ENCODE results near the gene PRKCE.

Gene PRKCE

DNA sequence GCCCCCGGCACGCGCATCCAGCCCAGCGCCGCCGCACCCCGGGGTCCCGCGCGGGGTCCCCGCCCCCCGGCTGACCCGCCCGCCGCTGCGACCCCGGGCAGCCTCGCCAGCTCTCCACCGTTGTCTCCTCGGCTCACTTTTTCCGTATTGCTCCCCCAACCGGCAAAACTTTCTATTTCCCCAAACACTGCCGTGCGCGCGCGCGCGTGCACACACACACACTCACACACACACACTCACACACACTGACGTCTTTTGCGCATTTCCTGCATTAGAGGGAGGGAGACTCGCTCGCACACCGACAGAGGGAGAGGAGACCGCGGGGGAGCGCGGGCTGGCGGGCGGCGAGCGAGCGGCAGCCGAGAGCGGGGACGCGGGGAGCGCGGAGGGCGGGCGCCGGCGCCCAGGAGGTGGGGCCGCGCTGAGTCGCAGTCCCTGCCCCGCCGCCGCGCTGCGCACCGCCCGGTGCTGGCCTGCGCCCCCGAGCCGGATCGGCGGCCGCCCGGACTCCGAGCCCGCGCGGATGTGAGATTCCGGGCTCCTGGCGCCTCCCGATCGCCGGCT is 542 bp upstream of the PRKCE start:
- peak; percentile 95 for DNase-seq
- Histone ChIP-seq H3K9me3 (no peaks in the 10 kb centered on the region), H3K36me3 (peaks cover 8% of the 10 kb centered on the region), H3K4me1 (peaks cover 10% of the 10 kb centered on the region), H3K4me3 (ENCODE audit: low read depth, low read length) (peak overlapping the region; percentile 88), H3K27me3 (no peaks in the 10 kb centered on the region)
- peak; percentile 53; the same call in 1 of the 2 replicates for TF ChIP-seq CTCF (IDR thresholded peaks at IDR 0.05; ENCODE audit: low read depth, low read length)

DNA sequence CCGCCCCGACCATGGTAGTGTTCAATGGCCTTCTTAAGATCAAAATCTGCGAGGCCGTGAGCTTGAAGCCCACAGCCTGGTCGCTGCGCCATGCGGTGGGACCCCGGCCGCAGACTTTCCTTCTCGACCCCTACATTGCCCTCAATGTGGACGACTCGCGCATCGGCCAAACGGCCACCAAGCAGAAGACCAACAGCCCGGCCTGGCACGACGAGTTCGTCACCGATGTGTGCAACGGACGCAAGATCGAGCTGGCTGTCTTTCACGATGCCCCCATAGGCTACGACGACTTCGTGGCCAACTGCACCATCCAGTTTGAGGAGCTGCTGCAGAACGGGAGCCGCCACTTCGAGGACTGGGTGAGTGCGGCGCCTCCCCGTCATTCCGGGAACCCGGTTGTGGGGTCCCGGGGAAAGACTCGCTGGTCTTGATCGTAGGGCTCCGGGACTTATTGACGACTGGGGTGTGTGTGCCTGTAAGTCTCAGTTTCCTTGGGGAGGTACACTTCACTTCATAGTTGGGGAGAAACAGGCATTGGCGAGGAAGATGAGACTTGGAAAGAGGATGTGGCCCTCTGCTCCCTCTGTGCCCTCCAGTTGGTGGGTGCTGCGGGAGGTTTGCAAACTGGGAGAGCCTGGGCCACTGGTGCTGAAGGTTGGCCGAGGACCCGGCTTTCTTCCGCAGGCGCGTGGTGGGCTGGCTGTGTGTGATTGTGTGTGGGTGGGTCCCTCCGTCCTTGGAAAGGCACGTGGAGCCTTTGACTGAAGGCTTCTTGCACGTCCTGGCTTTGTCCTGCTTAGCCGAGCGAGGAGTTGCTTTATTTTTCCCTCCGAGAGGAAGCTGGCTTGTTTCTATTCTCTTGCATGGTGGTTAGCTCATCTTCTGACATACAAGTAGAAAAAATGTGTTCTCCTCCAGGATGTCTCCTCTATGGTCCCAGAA is 886 bp downstream of the PRKCE start:
- Histone ChIP-seq H3K4me1 (peaks cover 10% of the 10 kb centered on the region), H3K4me3 (ENCODE audit: low read depth, low read length) (peak overlapping the region; percentile 88), H3K9me3 (no peaks in the 10 kb centered on the region), H3K27me3 (no peaks in the 10 kb centered on the region), H3K36me3 (peaks cover 13% of the 10 kb centered on the region)
- DNase-seq, result peak; percentile 72
- TF ChIP-seq CTCF (IDR thresholded peaks at IDR 0.05; ENCODE audit: low read depth, low read length), result no peak

DNA sequence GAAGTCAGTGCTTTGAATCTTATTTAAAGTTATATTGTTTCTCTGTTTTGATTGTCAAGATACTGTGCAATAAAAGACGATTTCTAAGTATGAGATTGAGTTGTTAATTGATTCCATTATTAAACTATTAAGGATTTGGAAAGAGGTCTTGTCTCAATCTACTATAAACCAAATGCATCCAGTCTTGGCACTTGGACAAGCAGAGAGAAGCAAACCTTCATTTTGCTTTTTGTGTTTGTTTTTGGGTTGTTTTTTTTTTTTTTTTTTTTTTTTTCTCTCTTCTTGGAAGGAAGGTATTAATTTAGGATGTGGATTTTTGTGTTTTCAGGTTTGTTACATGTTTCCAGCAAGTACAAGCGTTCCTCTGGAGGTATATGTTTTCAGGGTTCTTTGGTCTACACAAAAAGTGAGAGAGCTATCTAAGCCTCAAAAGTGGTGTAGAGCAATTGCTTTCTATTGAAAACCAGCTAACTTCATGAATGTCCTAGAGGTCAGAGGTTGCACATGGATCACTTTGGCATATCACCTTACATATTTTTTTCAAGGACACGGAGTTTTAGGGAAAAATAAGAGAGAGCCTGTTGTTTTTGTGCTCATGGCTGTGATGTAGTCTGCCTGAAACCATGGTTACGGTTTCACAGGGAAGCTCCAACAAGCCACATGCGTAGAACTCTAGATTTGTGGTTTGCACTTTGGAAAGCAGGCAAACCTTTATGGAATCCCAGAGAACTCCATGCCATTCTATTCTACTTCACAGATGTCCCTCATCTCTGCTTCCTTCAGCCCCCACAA is 1.8 kb downstream of the PRKCE start:
- DNase-seq, result no peak
- H3K36me3 ChIP-seq, result peaks cover 18% of the 10 kb centered on the region
- no peaks in the 10 kb centered on the region for H3K9me3 ChIP-seq
- H3K27me3 ChIP-seq, result no peaks in the 10 kb centered on the region
- H3K4me3 ChIP-seq (ENCODE audit: low read depth, low read length), result peak overlapping the region; percentile 88
- no peak for TF ChIP-seq CTCF (IDR thresholded peaks at IDR 0.05; ENCODE audit: low read depth, low read length)
- H3K4me1 ChIP-seq, result peaks cover 10% of the 10 kb centered on the region

DNA sequence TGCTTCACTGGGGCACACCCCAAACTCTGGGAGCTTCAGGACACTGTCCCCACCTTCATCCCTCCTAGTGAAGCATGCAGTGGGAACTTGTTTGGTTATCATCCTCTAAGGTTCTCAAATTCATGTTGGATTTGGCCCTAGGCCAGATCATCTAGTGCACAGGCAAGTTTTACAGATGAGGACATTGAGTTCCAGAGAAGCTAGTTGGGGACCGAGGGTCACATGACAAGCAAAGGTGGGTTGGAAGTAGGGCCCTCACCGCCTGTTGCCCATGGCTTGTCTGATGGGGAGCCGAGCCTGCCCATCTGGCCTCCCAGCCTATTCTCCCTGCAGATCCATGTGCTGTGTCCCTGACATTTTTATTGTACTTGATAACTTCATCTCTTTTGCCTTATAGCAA is 2.8 kb downstream of the PRKCE start:
- DNase-seq, result no peak
- Histone ChIP-seq H3K9me3 (no peaks in the 10 kb centered on the region), H3K4me3 (ENCODE audit: low read depth, low read length) (peak overlapping the region; percentile 88), H3K36me3 (peaks cover 18% of the 10 kb centered on the region), H3K4me1 (peaks cover 5% of the 10 kb centered on the region), H3K27me3 (no peaks in the 10 kb centered on the region)
- TF ChIP-seq CTCF (IDR thresholded peaks at IDR 0.05; ENCODE audit: low read depth, low read length), result no peak

- DNase-seq, result no peak
- Histone ChIP-seq H3K4me3 (ENCODE audit: low read depth, low read length) (no peak overlapping the region), H3K36me3 (peaks cover 17% of the 10 kb centered on the region), H3K4me1 (peaks cover 9% of the 10 kb centered on the region; the same call in 1 of the 2 replicates), H3K27me3 (no peaks in the 10 kb centered on the region), H3K9me3 (no peaks in the 10 kb centered on the region)
- no peak for TF ChIP-seq CTCF (IDR thresholded peaks at IDR 0.05; ENCODE audit: low read depth, low read length)
Measured at GRCh38 chr2:45661828-45662227, 10.4 kb downstream of the PRKCE start.

All from BE2C (cell line).